HG03196 (cell line): ENCODE measurements around the gene GDF10.

Experiments used
- ATAC-seq: cut with Tn5 transposase; IDR thresholded peaks from one replicate; pipeline ENCODE4 v1.9.1; 2021; ENCODE audit not compliant: unreplicated experiment

The GDF10 gene

DNA sequence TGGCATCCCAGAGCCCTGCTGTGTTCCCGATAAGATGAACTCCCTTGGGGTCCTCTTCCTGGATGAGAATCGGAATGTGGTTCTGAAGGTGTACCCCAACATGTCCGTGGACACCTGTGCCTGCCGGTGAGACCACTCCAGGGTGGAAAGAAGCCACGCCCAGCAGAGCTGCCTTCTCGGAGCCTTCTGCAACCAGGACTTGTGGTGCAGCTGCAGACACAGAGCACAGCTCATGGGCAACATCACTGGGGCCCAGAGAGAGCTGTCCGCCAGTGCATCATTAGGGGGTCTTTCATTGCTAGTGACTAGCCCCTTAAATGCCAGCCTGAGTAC, 12.6 kb downstream of the GDF10 start:
- no peak for ATAC-seq

DNA sequence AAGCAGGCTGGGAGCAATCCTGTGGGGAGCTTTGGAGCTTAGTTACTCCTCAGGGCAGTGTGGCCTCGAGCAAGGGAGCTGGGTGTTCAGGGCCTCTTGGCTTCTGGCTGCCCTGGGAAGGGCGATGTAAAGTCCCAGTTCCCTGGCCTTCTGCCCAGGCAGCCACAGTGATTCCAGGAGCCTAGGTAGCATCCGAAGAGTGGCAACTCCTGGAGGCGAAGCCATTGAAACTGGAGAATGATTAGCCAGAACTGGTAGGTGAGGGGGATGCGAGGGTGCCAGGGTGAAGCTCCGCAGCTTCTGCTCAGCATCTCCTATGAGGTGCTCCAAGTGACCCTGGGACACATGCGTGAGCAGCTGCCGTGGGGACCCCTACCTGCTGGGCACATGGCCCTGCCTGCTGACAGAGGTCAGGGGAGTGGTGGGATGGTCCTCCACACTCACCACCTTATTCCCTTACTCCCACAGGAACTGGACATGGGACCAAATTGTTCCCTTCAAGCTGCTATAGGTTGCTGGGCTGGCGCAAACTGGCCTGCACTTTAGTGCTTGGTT, 14.5 kb downstream of the GDF10 start:
- no peak for ATAC-seq

DNA sequence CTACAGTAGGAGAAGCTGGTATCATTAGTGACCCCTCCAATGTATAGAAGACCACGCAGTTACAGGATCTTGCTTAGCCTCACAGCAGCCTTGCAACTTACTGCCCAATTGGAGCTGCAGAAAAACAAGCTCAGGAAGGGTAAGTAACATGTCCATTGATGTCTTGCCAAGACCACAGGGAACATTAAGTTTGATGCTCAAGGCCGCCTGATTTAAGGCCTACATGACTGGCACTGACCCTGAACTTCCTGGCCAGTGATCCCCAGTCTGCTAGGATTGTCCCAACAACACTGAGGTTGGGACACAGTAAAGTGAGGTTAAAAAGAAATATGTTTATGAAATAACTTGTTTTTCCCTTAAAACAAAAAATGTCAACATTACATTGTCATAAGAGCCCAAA, 15.4 kb downstream of the GDF10 start:
- no peak for ATAC-seq

DNA sequence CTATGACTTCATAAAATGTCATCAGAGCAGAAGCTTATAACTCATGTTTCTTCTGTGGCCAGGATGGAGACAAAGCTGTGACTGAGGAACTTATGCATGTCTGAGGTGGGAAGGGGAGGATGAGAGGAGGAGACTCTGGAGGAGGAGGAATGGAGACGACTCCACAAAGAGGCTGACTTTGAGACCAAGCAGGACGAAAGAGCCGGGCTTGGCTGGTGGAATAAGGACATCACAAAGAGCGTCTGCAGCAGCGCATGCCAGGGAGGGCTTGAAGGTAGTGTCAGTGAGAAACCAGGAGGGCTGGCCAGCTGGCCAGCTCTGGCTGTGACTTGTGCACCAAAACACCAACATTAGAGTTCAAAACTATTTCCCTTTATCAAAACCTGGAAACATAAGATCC, 16.1 kb downstream of the GDF10 start:
- ATAC-seq: no peak

DNA sequence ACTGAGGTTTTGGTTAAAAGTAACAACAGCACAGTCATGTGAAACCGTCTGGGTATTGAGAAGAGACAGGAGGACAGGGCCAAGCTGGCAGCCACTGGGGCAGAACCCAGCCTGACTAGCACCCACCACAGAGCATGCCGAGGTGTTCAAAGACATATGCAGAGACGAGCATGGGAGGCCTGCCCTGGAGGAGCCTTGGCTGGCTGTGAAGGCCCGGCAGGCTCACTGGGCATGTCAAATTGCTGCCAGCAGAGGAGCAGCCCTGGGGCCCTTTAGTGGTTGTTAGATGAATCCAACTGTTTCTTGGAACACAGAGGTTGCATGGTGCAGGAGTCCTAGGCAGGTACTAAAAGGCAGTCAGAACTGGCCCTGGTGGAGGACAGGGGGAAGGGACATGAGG, 17.3 kb downstream of the GDF10 start:
- ATAC-seq: no peak

DNA sequence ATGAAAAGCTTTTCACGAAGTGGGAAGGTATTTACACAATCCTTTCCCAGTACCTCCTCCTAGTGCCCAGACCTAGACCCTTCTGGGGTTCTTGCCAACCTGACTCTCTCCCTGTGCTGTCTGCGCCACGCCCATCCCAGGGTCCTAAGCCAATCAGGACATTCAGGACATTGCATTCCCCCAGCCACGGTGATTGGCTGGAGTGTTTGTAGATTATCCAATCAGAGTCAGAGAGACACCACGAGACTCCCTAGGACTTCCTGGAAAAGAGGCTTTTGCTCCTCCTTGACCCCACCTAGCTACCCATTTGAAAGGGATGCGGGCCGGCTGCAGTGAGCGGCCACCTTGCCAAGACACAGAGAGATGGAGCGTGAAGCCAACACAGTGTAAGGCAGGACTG, 18.7 kb downstream of the GDF10 start:
- ATAC-seq: no peak

DNA sequence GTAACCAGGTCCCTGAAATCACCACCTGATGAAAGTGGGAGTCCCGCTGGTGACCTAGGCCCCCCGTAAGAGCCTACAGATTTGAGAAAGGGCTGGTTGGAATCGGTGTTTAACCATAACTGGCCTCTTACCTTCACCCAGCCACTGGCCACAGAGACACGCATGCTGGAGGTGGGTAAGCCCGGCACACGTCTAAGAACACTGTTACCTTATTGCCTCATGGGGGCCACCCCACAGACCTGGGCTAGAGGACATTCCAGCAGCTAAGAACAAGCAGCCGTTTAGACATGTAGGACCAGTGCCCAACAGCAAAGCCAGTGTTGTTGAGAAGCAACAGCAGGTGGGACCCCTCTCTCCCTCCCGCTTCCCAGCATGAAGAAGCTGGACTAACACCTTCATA, 19.8 kb downstream of the GDF10 start:
- ATAC-seq: no peak

DNA sequence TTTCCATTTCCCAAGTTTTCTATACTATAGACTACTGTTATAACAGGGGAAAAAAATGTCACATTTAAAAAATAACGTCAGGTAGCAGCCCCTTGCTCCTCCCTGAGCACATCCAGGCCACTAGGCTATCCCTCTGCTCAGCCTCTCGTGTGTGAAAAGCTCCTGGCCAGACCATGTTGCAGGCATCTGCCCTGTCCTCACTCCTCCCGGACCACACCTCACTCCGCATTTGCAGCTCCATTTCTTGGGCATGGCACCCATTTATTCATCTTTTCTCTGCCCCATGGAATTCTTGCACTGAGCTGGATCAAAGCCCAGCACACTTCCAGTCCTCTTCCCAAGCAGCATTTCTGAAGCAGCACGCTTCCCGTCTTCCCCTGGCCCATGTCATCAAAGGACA, 20.8 kb downstream of the GDF10 start:
- ATAC-seq: no peak

DNA sequence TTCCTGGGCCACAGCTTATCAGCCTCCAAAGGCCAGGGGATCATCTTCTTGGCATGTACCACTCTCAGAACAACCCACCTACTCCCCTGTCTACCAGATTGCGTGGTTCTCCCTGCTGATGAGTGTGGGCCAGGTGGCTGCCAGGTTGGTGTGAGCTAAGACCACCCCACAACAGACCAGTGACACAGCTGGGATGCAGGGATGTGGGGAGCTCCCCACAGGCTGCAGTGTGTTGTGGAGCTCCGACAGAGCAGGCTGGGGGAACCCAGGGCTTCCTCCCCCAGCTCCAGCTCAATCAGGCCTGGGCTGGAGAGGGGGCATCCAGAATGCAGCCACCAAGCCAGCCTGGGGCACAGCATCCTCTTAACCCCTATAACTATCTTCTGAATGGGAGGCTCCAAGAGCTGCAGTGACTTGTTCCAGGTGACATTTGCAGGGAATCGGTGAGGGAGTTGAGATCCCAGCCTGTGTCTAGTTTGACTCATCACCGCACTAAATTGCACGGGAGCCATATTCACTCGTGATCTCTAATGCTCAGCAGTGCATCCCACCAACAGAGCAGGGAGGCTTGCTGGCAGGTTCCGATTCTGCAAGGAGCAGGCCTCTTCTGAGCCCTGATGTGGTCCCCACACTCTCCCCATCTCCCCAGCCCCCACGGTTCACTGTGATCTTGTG, 21.7 kb downstream of the GDF10 start:
- no peak for ATAC-seq

DNA sequence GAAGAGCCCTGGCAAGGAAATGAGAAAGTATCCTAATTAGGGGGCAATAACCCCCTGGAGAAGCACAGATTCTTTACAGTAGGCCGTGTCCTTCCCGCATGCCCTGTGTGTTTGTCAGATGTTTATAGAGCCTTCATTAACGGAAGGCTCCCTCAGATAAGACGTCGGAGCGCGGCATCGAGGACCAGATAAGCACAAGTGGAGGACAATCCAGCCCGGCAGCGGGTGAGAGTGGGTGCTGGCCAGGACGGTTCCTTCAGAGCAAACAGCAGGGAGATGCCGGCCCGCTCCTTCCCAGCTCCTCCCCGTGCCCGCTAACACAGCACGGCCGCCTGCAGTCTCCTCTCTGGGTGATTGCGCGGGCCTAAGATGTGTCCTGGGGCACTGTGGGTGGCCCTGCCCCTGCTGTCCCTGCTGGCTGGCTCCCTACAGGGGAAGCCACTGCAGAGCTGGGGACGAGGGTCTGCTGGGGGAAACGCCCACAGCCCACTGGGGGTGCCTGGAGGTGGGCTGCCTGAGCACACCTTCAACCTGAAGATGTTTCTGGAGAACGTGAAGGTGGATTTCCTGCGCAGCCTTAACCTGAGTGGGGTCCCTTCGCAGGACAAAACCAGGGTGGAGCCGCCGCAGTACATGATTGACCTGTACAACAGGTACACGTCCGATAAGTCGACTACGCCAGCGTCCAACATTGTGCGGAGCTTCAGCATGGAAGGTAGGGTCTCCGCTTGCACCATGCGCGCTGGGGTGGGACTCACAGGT, 22.5 kb downstream of the GDF10 start, which contains the start of gene GDF2:
GDF2 (plus strand) TSS at position 155 of the 762 bp plus-strand sequence; CDS start at position 370, 215 bp downstream.
- no peak for ATAC-seq

DNA sequence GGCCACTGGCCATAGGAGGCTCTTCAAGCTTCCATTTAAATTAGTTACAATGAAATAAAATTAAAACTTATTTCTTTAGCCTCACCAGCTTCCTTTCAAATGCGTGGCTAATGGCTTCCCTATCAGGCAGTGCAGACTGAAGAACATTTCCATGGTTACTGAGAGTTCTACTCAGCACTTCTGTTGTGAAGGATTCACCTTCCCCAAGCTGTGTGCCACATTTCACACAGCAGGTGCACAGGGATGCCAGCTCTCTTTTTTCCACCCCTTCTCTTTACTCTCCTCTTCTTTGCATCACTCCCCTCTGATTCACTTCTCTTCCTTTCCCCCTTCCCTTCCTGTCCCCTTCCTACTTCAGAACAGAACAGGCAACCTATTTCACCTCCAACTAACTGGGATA, 23.1 kb downstream of the GDF10 start:
- no peak for ATAC-seq

DNA sequence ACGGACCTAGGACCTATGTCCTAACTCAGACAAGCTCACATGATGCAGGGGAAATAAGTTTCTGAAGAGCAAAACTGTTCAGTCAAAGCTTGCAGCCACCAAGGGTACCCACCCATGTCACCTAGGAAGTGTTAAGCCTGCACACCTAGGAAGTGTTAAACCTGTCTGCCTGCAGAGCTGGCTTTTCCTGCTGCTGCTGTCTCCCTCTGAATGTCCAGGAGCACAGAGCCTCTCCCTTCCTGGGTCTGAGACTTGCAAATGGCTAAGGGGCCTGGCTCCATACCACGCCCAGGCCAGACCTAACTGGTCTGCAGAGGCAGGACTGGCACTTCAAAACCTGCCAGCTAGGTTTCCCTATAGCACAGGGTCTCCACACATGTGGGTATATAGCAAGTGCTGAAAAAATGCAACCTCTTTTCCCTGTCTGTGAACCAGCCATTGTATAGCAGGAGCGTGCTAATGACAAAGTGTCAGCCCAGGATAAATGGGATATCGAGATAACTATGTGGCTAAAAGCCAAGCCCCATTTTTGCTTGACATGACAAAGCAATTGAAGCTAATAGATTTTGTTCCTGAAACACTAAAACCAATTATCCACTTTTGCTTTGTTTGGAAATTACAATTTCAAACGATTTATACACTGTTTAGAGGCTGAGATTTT, 23.8 kb downstream of the GDF10 start:
- ATAC-seq: no peak

DNA sequence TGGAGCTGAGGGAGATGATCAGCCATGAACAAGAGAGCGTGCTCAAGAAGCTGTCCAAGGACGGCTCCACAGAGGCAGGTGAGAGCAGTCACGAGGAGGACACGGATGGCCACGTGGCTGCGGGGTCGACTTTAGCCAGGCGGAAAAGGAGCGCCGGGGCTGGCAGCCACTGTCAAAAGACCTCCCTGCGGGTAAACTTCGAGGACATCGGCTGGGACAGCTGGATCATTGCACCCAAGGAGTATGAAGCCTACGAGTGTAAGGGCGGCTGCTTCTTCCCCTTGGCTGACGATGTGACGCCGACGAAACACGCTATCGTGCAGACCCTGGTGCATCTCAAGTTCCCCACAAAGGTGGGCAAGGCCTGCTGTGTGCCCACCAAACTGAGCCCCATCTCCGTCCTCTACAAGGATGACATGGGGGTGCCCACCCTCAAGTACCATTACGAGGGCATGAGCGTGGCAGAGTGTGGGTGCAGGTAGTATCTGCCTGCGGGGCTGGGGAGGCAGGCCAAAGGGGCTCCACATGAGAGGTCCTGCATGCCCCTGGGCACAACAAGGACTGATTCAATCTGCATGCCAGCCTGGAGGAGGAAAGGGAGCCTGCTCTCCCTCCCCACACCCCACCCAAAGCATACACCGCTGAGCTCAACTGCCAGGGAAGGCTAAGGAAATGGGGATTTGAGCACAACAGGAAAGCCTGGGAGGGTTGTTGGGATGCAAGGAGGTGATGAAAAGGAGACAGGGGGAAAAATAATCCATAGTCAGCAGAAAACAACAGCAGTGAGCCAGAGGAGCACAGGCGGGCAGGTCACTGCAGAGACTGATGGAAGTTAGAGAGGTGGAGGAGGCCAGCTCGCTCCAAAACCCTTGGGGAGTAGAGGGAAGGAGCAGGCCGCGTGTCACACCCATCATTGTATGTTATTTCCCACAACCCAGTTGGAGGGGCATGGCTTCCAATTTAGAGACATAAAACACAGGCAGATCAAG, 25.6 kb downstream of the GDF10 start:
- ATAC-seq: no peak

DNA sequence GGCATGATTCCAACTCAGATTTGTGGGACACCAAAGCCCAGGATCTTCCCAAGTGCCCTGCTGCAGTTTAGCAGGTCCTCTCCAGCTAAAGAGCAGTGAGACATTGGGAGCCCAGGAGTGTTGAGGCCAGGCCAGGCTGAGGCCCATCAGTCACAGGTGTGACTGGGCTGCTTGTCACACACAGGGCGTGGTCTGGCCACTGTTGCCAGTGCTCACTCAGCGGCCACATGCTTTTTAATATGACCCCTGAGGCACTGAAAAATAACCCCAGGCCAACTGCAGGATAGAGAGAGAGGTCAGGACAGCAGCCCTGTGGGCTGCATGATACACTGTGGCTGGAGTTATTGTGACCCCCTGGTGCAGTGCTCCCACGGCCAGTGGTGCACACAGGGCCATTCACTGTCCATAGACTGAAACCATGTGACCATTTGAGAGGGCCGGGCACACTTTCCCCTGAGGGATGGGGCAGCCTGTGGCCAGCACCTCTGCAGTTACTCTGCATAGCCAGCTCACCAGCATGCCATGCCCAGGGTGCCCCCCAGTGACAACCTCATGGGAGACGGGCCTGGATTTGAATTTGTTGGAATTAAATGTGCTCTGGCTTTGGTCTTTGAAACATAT, 26.4 kb downstream of the GDF10 start:
- no peak for ATAC-seq

DNA sequence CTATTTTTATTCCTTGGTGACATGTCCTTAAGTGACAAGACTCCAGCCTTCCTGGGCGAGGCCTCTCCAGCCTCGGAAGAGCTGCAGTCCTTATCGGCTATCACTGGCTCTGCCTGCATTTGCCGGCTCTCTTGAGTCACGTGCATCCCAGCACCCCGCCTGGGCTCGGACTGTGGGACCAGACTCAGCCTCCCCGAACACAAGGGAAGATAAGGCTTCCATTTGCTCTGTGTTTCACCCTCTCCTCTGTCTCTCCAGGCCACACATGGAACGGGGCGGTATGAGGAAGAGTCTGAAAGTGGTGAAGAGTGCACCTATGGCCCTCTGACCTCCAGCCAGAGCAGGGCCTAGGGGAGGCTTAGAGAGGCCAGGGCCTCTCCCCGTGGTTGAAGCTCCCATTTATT, 26.9 kb downstream of the GDF10 start:
- no peak for ATAC-seq

DNA sequence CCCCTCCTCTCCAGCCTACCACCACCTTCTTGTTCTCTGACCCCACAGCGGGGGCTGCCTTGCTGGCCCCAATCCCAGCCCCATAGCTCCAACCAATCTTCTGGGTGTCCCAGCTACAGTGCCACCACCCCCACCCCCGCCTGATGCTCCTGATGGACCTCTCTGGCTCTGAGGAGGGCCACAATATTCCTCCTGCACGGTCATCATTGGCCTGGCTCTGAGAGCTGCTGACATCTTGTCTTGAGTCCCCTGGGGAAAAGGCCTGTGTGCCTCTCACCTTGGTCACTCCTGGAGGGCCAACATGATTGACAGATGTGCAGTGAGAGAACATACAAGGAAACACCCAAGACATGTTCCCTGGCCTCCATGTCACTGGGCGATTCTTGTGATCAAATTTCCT, 29.9 kb downstream of the GDF10 start:
- ATAC-seq: no peak

DNA sequence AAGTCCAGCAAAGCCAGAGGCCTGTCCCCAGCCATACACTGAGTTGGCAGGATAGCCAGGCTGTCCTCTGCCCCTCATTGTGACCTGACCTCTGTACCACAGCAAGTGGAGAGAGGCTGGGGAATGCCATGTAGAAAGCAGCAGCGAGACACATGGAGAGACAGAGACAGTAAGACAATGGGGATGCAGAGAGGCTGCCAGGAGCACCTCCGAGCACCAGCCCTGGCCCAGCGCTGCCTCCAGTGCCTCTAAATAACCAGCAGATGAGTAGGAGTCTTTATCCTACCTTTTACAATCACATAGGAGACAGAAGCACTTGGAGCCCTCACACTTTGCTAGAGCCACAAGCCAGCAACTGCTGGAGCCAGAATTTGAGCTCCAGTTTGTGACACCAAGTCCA, 30.4 kb downstream of the GDF10 start:
- no peak for ATAC-seq

DNA sequence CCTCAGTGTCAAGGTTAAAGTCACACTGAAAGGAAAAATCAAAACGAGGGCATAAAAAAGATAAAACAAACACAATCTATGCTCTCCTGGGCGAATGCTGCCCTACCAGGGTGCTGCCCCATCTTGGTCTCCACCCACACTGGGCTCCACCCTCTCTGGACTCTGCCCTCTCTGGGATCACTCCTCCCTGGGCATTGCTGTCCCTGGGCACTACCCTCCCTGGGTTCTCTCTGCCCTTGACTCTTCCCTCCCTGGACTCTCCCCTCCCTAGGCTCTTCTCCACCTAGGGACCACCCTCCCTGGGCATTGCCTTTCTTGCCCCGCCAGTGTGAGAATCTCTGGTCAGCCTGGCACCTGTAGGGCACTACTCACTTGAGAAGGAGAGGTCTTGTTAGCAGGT, 30.8 kb downstream of the GDF10 start:
- ATAC-seq: no peak

DNA sequence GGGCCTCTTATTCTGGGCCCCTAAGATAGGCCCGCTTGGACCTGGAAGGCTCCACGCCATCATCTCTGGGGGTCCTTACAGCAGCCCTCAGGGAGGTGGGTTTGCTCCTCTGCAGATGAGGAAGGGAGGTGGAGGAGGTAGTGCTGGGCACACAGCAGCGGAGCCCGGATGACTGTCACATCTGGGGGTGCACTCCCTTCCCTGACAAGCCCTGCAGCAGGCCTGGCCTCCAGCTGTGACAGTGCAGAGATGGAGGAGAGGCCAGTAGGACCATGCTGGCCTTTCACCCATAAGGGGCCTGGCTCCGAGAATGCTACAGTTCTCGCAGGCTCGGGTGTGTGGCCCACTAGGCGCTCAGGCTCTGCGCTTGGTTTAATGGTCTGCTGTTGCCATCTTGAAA, 31.5 kb downstream of the GDF10 start:
- ATAC-seq: no peak

DNA sequence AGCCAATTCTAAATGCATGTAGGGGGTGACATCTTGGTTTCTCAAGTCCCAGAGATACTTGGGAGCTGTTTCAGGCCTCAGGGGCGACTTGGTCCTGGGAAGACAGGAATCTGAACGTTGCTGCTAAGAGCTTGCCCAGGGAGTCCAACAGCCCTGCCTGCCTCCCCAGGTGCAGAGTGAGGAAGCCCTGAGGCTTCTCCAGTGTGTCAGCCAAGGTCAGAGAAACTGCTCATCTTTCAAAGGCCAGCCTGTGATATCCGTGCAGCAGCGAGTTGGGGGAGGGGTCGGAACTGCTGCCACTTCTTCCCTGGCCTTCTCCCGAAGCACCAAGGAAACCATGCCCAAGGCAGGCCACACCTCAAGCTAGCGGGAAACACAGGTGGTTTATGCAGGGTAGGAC, 32.0 kb downstream of the GDF10 start:
- ATAC-seq: no peak
